ENCODE data around the gene ALOX5.

The ALOX5 gene

GRCh38 chr10:45376371-45376801, 2.4 kb downstream of the ALOX5 start:
- Histone ChIP-seq H3K4me2 (ENCODE audit: low read length) (no peak overlapping the region), H3K27me3 (ENCODE audit: control insufficient read depth, insufficient read depth, low read length) (peaks cover 45% of the 10 kb centered on the region), H3K4me1 (ENCODE audit: control insufficient read depth, insufficient read depth, low read length) (no peaks in the 10 kb centered on the region)

DNA sequence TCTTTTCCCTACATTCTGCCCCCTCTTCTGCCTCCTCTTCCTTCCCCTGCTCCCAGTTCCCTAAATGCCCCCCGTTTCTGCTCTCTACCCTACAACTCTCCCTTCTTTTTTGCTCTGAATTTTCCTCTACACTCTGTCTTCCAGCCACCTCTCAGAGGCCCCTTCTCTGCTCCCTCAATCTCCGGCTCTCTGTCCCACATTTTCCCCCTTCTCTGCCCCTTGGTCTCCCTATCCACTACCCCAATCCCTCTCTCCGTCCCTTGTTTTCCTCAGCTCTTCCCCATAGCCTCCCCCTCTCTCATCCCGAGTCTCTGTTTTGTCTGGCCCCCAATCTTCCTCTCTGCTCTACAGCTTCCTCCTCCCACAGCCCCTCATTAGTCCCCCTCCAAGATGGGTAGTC, 3.3 kb downstream of the ALOX5 start:
- H3K36me3 ChIP-seq (ENCODE audit: insufficient read depth, low read length), result no peaks in the 10 kb centered on the region
- H3K4me1 ChIP-seq (ENCODE audit: control insufficient read depth, insufficient read depth, low read length), result no peaks in the 10 kb centered on the region
- no peak overlapping the region for H3K9ac ChIP-seq (ENCODE audit: low read depth, low read length)
- H3K4me3 ChIP-seq (ENCODE audit: low read length), result no peak overlapping the region
- H3K4me2 ChIP-seq (ENCODE audit: low read length), result no peak overlapping the region
- peaks cover 42% of the 10 kb centered on the region for H3K27me3 ChIP-seq (ENCODE audit: control insufficient read depth, insufficient read depth, low read length)
- H3K9me3 ChIP-seq (replicated peaks; ENCODE audit: low read length), result no peaks in the 10 kb centered on the region

More at GRCh38 chr10:45376371-45376801, 2.4 kb downstream of the ALOX5 start:
- no peaks in the 10 kb centered on the region for H3K9me3 ChIP-seq (replicated peaks; ENCODE audit: low read length)
- no peaks in the 10 kb centered on the region for H3K36me3 ChIP-seq (ENCODE audit: insufficient read depth, low read length)
- H3K4me3 ChIP-seq (ENCODE audit: low read length), result no peak overlapping the region
- H3K9ac ChIP-seq (ENCODE audit: low read depth, low read length), result no peak overlapping the region

GRCh38 chr10:45377858-45378257, 3.8 kb downstream of the ALOX5 start:
- no peak overlapping the region for H3K4me3 ChIP-seq (ENCODE audit: low read length)
- H3K4me2 ChIP-seq (ENCODE audit: low read length), result no peak overlapping the region
- no peak overlapping the region for H3K9ac ChIP-seq (ENCODE audit: low read depth, low read length)
- H3K36me3 ChIP-seq (ENCODE audit: insufficient read depth, low read length), result no peaks in the 10 kb centered on the region
- no peaks in the 10 kb centered on the region for H3K4me1 ChIP-seq (ENCODE audit: control insufficient read depth, insufficient read depth, low read length)
- no peaks in the 10 kb centered on the region for H3K9me3 ChIP-seq (replicated peaks; ENCODE audit: low read length)
- H3K27me3 ChIP-seq (ENCODE audit: control insufficient read depth, insufficient read depth, low read length), result peaks cover 37% of the 10 kb centered on the region

DNA sequence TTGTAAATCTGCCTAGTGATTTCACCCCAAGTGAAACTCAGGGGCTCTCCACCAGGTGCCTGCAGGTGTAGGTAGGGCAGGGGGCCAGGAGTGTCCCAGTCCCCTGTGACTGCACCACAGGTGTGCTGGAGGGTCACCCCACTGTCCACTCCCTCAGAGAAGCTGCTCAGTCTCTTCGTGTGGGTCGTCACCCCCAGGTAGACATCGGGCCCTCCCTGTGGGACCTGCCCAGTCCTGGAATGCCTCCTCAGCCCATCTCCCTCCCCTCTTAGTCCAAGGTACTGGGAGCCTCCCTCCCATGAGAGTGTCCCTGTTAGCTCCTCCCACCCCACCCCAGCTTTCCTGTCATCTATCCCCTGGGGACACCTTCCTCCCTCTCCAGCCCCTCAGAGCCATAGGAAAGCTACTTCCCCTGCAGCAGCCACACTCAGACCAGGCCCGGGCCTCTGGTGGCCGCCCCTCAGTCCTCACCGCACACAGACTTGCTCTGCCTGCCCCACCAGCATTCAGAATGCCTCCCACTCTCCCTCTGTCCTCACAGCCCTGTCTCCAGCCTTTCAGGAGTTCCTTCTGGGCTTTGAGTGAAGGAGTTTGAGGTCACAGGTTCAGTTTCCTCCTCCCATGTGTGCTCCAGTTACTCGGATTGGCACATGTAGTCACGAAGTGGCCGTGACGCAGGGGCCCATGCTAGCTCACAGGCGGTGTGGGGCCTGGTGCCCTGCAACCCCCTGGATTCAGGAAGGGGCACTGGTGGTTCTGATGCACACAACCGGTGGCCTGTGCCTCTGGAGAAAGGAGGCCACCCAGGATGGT, 5.1 kb downstream of the ALOX5 start:
- Histone ChIP-seq H3K27me3 (ENCODE audit: control insufficient read depth, insufficient read depth, low read length) (peaks cover 26% of the 10 kb centered on the region), H3K4me1 (ENCODE audit: control insufficient read depth, insufficient read depth, low read length) (no peaks in the 10 kb centered on the region)

GRCh38 chr10:45379891-45380540, 6.0 kb downstream of the ALOX5 start:
- H3K4me3 ChIP-seq (ENCODE audit: low read length), result no peak overlapping the region
- no peaks in the 10 kb centered on the region for H3K36me3 ChIP-seq (ENCODE audit: insufficient read depth, low read length)
- H3K9ac ChIP-seq (ENCODE audit: low read depth, low read length), result no peak overlapping the region
- no peaks in the 10 kb centered on the region for H3K4me1 ChIP-seq (ENCODE audit: control insufficient read depth, insufficient read depth, low read length)
- no peaks in the 10 kb centered on the region for H3K9me3 ChIP-seq (replicated peaks; ENCODE audit: low read length)
- peaks cover 17% of the 10 kb centered on the region for H3K27me3 ChIP-seq (ENCODE audit: control insufficient read depth, insufficient read depth, low read length)
- H3K4me2 ChIP-seq (ENCODE audit: low read length), result no peak overlapping the region

More for the DNA sequence above, 5.1 kb downstream of the ALOX5 start:
- no peaks in the 10 kb centered on the region for H3K36me3 ChIP-seq (ENCODE audit: insufficient read depth, low read length)
- H3K4me2 ChIP-seq (ENCODE audit: low read length), result no peak overlapping the region
- H3K9ac ChIP-seq (ENCODE audit: low read depth, low read length), result no peak overlapping the region
- H3K4me3 ChIP-seq (ENCODE audit: low read length), result no peak overlapping the region
- H3K9me3 ChIP-seq (replicated peaks; ENCODE audit: low read length), result no peaks in the 10 kb centered on the region

GRCh38 chr10:45380903-45381620, 7.0 kb downstream of the ALOX5 start:
- no peaks in the 10 kb centered on the region for H3K36me3 ChIP-seq (ENCODE audit: insufficient read depth, low read length)

DNA sequence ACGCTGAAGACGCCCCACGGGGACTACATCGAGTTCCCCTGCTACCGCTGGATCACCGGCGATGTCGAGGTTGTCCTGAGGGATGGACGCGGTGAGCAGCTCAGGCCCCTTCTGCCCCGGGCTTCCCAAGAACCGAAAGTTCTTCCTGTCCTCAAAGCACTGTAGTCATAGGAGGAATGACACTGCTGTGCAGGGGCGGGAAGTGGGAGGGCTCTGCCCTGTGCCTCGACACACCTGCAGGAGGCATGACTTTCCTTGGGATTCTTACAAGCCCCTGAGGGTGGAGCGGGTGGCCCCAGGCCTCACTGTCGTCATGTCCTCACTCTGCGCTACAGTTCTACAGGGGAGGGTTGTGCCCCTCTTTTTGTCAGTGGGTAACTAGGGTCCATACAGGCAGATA, 8.6 kb downstream of the ALOX5 start:
- no peak overlapping the region for H3K9ac ChIP-seq (ENCODE audit: low read depth, low read length)
- no peak overlapping the region for H3K4me3 ChIP-seq (ENCODE audit: low read length)
- H3K27me3 ChIP-seq (ENCODE audit: control insufficient read depth, insufficient read depth, low read length), result peaks cover 4% of the 10 kb centered on the region
- no peaks in the 10 kb centered on the region for H3K36me3 ChIP-seq (ENCODE audit: insufficient read depth, low read length)
- no peaks in the 10 kb centered on the region for H3K9me3 ChIP-seq (replicated peaks; ENCODE audit: low read length)
- H3K4me2 ChIP-seq (ENCODE audit: low read length), result no peak overlapping the region
- H3K4me1 ChIP-seq (ENCODE audit: control insufficient read depth, insufficient read depth, low read length), result no peaks in the 10 kb centered on the region

More at GRCh38 chr10:45380903-45381620, 7.0 kb downstream of the ALOX5 start:
- no peak overlapping the region for H3K9ac ChIP-seq (ENCODE audit: low read depth, low read length)
- H3K4me3 ChIP-seq (ENCODE audit: low read length), result no peak overlapping the region
- no peaks in the 10 kb centered on the region for H3K9me3 ChIP-seq (replicated peaks; ENCODE audit: low read length)
- H3K4me2 ChIP-seq (ENCODE audit: low read length), result no peak overlapping the region
- H3K4me1 ChIP-seq (ENCODE audit: control insufficient read depth, insufficient read depth, low read length), result no peaks in the 10 kb centered on the region
- H3K27me3 ChIP-seq (ENCODE audit: control insufficient read depth, insufficient read depth, low read length), result peaks cover 6% of the 10 kb centered on the region

- Histone ChIP-seq H3K9me3 (replicated peaks; ENCODE audit: low read length) (no peaks in the 10 kb centered on the region), H3K36me3 (ENCODE audit: insufficient read depth, low read length) (no peaks in the 10 kb centered on the region), H3K27me3 (ENCODE audit: control insufficient read depth, insufficient read depth, low read length) (no peaks in the 10 kb centered on the region), H3K4me1 (ENCODE audit: control insufficient read depth, insufficient read depth, low read length) (no peaks in the 10 kb centered on the region), H3K9ac (ENCODE audit: low read depth, low read length) (no peak overlapping the region), H3K4me2 (ENCODE audit: low read length) (no peak overlapping the region), H3K4me3 (ENCODE audit: low read length) (no peak overlapping the region)
Measured at GRCh38 chr10:45383682-45384330, 9.8 kb downstream of the ALOX5 start.

DNA sequence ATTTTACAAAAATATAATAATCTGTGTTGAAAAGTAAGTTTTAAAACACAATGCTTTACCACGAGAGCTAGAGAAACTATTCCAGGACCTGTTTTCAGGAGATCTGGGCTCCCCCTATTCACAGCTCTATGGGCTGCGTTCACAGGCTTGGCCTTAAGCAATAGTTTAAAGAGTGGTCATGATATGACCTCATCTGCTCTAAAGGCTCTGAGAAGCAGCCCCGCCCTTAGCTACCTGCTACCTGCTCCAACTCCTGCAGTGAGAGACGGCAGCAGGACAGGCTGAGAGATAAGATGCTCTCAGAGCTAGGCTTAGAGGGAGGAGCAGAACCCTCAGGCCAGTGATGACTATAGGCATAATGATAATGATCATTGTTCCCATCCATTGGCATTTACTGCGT, 12.6 kb downstream of the ALOX5 start:
- H3K27me3 ChIP-seq (ENCODE audit: control insufficient read depth, insufficient read depth, low read length), result no peaks in the 10 kb centered on the region
- no peaks in the 10 kb centered on the region for H3K9me3 ChIP-seq (replicated peaks; ENCODE audit: low read length)
- no peaks in the 10 kb centered on the region for H3K4me1 ChIP-seq (ENCODE audit: control insufficient read depth, insufficient read depth, low read length)
- no peak overlapping the region for H3K4me2 ChIP-seq (ENCODE audit: low read length)
- no peak overlapping the region for H3K9ac ChIP-seq (ENCODE audit: low read depth, low read length)
- no peak overlapping the region for H3K4me3 ChIP-seq (ENCODE audit: low read length)
- no peaks in the 10 kb centered on the region for H3K36me3 ChIP-seq (ENCODE audit: insufficient read depth, low read length)

DNA sequence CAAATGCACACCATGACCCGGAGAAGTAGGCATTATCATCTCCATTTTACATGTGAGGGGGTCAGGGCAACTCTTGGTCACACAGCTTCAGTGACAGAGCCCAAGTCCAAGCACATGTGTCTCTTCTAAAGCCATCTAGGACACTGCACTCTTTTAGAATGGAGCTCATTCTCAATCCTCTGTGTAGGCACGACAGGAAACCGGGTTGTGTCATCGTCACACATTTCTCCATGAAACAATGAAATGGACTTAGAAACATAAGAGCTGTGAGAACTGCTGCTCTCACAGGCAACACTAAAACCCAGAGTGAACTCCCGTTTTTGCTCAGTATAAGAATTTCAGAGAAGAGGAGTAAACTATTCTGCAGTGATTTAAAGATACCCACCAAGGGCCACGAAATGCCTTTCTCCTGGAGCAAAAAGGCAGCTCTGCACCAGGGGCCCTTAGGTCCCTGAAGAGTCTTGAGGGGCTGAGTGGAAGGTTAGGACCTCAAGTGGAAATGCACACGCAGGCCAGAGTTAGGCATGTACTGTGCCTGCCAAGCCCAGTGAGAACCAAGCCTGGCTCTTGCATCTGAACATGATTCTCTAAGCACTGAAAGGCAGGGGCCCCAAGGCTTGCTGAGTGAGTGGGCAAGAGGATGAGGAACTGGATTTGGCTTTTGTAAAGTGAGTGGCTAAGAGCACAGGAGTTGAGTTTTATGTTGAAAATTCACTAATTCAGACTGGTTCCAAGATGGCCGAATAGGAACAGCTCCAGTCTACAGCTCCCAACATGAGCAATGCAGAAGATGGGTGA, 13.3 kb downstream of the ALOX5 start:
- Histone ChIP-seq H3K9ac (ENCODE audit: low read depth, low read length) (no peak overlapping the region), H3K4me1 (ENCODE audit: control insufficient read depth, insufficient read depth, low read length) (no peaks in the 10 kb centered on the region), H3K27me3 (ENCODE audit: control insufficient read depth, insufficient read depth, low read length) (no peaks in the 10 kb centered on the region), H3K4me2 (ENCODE audit: low read length) (no peak overlapping the region), H3K36me3 (ENCODE audit: insufficient read depth, low read length) (no peaks in the 10 kb centered on the region), H3K9me3 (replicated peaks; ENCODE audit: low read length) (no peaks in the 10 kb centered on the region), H3K4me3 (ENCODE audit: low read length) (no peak overlapping the region)

Measured in skeletal muscle satellite cell (primary cell).